HG02623 (cell line): ENCODE measurements around the gene DGCR6.
"Not testable (repeated sequence)": the region's sequence is repeated elsewhere in the genome, so short reads cannot be mapped to it uniquely, and the experiment has no call there.

Experiments used
- ATAC-seq: cut with Tn5 transposase; IDR thresholded peaks from one replicate; pipeline ENCODE4 v1.9.1; 2021; ENCODE audit warnings: moderate library complexity; ENCODE audit not compliant: unreplicated experiment

Gene DGCR6

GRCh38 chr22:18905540-18906409 is at the start of gene DGCR6:
Gene DGCR6, plus strand, starts transcription at chr22:18906320. Its CDS starts 55 bp downstream, at chr22:18906375.
- ATAC-seq = peak; percentile 90

- ATAC-seq = not testable (repeated sequence)
Observed at GRCh38 chr22:18859314-18859713, 46.8 kb upstream of the DGCR6 start.

GRCh38 chr22:18881260-18881659 is 24.9 kb upstream of the DGCR6 start:
- not testable (repeated sequence) for ATAC-seq

GRCh38 chr22:18884465-18884864 is 21.7 kb upstream of the DGCR6 start:
- ATAC-seq = not testable (repeated sequence)

- no peak for ATAC-seq
Observed at GRCh38 chr22:18888115-18888514, 18.0 kb upstream of the DGCR6 start.

GRCh38 chr22:18890510-18891192 is 15.5 kb upstream of the DGCR6 start:
- ATAC-seq = peak; percentile 79

GRCh38 chr22:18893775-18894174 is 12.3 kb upstream of the DGCR6 start:
- ATAC-seq = not testable (repeated sequence)

- ATAC-seq = not testable (repeated sequence)
Observed at GRCh38 chr22:18896037-18896657, 10.0 kb upstream of the DGCR6 start.

GRCh38 chr22:18906410-18906745 is 258 bp downstream of the DGCR6 start:
- ATAC-seq = not testable (repeated sequence)

- ATAC-seq = no peak
Observed at GRCh38 chr22:18906896-18907295, 776 bp downstream of the DGCR6 start.

GRCh38 chr22:18909556-18909955 is 3.4 kb downstream of the DGCR6 start:
- no peak for ATAC-seq

- ATAC-seq = not testable (repeated sequence)
Observed at GRCh38 chr22:18911535-18911934, 5.4 kb downstream of the DGCR6 start.

GRCh38 chr22:18912264-18912946 is 6.3 kb downstream of the DGCR6 start:
- not testable (repeated sequence) for ATAC-seq

GRCh38 chr22:18914558-18914957 is 8.4 kb downstream of the DGCR6 start:
- ATAC-seq = not testable (repeated sequence)

- not testable (repeated sequence) for ATAC-seq
Observed at GRCh38 chr22:18915550-18915949, 9.4 kb downstream of the DGCR6 start.

- ATAC-seq = not testable (repeated sequence)
Observed at GRCh38 chr22:18917818-18918217, 11.7 kb downstream of the DGCR6 start.

- ATAC-seq = not testable (repeated sequence)
Observed at GRCh38 chr22:18920257-18920902, 14.3 kb downstream of the DGCR6 start.

- ATAC-seq = no peak
Observed at GRCh38 chr22:18925368-18926064, 19.4 kb downstream of the DGCR6 start.

GRCh38 chr22:18927020-18927419 is 20.9 kb downstream of the DGCR6 start:
- ATAC-seq = no peak

- no peak for ATAC-seq
Observed at GRCh38 chr22:18927573-18927972, 21.5 kb downstream of the DGCR6 start.
